Measurements from ENCODE around the gene AMOTL1.
A peak's percentile ranks its signal among the peaks of the same experiment; 100 is the strongest.

AMOTL1 gene

DNA sequence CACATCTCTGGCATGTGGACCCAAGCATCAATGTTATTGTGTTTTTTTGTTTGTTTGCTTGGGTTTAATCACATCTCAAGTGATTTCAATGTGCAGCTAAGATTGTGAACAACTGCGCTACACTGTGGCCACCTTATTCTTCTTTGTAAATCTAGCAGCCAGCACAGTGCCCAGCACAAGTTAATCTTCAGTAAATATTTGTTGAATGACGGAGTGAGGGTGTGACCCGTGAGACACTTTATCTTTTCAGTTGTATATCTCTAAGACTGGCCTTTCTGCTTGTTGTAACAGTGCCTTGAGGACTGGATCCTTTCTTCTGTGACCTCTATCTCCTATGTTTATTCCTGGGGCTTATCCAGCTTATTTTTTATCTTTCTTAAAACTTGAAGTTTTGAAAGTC lies 21.4 kb upstream of the AMOTL1 start:
- no peak for DNase-seq (ENCODE audit: low spot score)

DNA sequence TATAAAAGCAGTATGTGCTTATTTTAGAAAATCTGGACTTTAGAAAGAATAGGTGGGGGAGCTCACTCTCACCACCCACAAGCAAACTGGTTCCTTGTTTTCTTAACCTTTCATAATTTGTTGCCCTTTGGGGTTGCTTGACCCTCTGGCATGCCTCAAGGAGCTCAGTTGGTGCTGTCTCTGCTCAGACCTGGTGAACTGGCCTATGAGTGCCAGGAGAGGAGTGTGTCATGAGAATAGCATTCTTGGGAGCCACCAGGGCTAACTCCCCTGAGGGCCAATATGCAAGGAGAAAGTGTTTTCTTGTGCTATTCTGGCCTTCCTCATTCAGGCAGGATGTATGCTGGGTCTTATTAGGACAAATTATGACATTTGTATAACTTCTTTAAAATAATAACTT lies 21.0 kb upstream of the AMOTL1 start:
- DNase-seq (ENCODE audit: low spot score) = no peak

- no peak for DNase-seq (ENCODE audit: low spot score)
These were observed 20.5 kb upstream of the AMOTL1 start for GRCh38 chr11:94747601-94748041.

DNA sequence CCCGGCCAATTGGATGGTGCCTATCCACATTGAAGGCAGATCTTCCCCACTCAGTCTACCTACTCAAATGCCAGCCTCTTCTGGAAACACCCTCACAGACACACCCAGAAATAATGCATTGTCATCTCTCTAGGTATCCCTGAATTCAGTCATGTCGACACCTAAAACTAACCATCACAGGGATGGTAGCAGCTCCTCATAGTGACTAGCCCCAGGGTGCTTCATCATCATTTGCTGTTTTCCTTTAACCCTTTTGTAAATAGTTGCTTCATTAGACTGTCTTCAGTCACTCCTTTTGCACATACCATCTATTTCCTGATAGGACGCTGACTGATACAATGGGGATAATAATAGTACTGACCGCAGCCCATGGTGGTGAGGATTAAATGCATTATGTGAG lies 18.8 kb upstream of the AMOTL1 start:
- no peak for DNase-seq (ENCODE audit: low spot score)

- no peak for DNase-seq (ENCODE audit: low spot score)
These were observed 17.6 kb upstream of the AMOTL1 start for GRCh38 chr11:94750319-94751217.

DNA sequence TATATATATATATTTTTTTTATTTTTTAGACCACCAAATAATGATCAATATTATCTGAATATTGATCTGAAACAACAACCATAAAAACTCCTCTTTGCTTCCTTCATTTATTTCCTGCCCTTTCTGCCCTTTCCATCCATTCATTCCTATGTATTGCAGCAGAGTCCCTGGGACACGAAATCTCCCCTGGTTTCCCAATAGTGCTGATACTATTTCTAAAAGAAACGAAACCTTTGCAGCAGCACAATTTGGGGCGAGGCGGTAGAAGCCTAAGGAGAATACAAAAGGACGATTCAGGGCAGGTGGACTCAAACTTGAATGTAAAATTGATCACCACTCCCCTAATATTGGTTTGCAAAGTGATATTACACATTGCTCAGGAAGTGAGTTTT lies 16.9 kb upstream of the AMOTL1 start:
- DNase-seq (ENCODE audit: low spot score) = no peak

- DNase-seq (ENCODE audit: low spot score) = no peak
These were observed 16.4 kb upstream of the AMOTL1 start for GRCh38 chr11:94751786-94752185.

- no peak for DNase-seq (ENCODE audit: low spot score)
These were observed 14.5 kb upstream of the AMOTL1 start for GRCh38 chr11:94753630-94754029.

DNA sequence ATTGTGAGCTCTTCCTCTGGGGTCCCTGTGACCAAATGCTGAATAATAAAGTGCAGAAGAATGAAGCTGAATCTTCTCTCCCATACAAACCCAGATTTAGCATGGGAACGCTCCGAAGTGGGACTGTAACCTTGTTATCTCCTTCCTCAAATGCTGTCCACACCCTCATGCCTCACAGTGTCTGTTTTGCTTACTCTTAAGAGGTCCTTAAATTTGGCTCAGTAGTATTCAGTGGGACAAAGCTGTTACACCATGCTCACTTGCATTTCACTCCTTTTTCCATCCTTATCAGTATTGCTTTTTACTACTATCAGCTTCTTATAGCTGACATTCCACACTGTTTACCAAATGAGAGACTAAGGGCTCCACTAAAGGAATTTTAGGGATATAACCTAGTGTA lies 13.8 kb upstream of the AMOTL1 start:
- DNase-seq (ENCODE audit: low spot score) = no peak

- DNase-seq (ENCODE audit: low spot score) = no peak
These were observed 13.3 kb upstream of the AMOTL1 start for GRCh38 chr11:94754819-94755218.

DNA sequence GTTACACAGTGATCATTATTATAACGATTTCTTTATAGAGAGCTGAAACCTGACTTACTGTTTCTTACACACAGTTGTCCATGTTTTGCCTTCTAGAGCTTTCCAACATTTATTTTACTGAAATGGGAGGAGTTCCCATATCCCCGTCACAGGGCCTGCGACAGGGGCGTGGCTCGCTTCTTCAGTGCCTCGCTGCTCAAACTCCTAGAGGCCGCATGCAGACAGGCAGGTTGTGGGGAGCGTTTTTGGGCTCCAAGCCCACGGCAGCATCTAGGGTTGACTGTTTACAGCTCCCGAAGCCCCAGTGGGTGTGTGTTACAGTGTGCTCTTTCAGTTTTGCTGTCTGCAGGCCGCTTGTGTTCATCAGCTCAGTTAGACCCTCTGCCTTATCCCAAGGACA lies 12.7 kb upstream of the AMOTL1 start:
- no peak for DNase-seq (ENCODE audit: low spot score)

- no peak for DNase-seq (ENCODE audit: low spot score)
These were observed 11.0 kb upstream of the AMOTL1 start for GRCh38 chr11:94757037-94757735.

DNA sequence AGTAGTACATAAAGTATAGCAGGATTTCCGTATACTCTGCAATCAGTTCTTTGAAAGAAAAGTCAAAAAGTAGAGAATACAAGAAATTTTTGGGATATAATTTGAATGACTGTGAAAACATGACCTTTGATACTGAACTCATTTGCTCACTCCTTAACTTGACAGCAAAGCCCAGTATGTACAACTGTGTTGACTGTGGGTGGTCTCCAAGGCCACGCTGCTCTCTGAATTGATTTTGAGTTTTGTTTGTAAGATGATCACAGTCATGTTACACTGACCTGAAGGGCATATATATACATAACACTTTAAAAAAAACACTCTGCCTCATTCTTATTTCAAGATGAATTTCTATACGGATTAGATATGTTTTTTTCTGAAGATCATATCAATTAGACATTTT lies 9.5 kb upstream of the AMOTL1 start:
- no peak for DNase-seq (ENCODE audit: low spot score)

DNA sequence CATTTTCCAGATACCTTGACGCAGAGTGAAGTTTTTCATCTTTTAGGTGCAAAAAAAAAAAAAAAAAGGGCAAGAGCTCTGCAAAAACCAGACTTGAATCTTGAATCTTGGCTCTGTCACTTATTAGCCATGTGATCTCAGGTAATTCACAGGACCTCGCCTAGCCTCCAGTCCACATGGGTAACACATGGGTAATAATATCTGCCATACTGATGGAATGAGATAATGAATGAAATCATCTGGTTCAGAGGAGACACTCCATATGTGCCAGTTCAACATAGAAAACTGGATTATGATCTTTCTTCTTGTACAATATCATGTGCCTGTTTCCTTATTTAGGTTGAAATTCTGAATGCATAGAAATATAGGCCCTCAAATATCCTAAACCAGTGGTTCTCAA lies 8.6 kb upstream of the AMOTL1 start:
- DNase-seq (ENCODE audit: low spot score) = no peak

GRCh38 chr11:94760296-94760695 lies 7.9 kb upstream of the AMOTL1 start:
- DNase-seq (ENCODE audit: low spot score) = no peak

GRCh38 chr11:94762208-94762607 lies 5.9 kb upstream of the AMOTL1 start:
- DNase-seq (ENCODE audit: low spot score) = no peak

DNA sequence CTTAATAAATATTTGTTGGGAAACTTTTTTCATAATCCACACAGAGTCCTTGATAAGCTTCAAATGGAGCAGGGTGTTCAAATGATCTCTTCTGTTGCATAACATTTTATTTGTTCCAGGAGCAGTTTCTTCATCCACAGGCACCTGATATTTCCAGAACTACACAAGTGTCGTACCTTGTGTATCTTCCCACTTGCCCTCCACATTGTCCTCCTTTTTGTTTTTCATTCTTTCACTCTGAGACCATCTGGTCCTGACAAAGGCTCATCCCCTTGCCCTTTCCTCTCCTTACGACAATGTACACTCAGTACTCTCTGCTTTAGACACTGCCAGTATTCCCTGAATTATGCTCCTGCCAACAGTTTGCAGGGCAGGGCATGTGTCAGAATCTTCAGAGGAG lies 5.2 kb upstream of the AMOTL1 start:
- DNase-seq (ENCODE audit: low spot score) = no peak

GRCh38 chr11:94766713-94767206 lies 1.4 kb upstream of the AMOTL1 start:
- no peak for DNase-seq (ENCODE audit: low spot score)

DNA sequence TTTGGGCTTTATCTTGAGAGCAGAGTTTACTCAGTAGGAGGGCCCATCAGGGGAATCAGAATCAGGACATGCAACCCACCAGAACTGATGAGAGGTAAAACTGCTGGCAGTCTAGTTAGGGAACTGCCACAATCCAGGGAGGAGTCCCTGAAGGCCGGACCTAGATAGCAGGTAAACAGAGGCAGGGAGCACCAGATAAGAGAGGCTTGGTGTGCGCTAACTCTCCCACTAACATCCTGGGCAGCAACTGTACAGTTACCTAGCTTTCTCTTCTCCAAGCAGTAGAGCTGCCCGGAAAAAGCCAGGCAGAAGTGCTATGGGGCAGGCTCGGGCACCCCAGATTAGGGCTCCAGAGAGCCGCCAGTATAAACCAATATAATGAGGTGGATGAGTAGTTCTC lies 865 bp upstream of the AMOTL1 start:
- DNase-seq (ENCODE audit: low spot score) = no peak

DNA sequence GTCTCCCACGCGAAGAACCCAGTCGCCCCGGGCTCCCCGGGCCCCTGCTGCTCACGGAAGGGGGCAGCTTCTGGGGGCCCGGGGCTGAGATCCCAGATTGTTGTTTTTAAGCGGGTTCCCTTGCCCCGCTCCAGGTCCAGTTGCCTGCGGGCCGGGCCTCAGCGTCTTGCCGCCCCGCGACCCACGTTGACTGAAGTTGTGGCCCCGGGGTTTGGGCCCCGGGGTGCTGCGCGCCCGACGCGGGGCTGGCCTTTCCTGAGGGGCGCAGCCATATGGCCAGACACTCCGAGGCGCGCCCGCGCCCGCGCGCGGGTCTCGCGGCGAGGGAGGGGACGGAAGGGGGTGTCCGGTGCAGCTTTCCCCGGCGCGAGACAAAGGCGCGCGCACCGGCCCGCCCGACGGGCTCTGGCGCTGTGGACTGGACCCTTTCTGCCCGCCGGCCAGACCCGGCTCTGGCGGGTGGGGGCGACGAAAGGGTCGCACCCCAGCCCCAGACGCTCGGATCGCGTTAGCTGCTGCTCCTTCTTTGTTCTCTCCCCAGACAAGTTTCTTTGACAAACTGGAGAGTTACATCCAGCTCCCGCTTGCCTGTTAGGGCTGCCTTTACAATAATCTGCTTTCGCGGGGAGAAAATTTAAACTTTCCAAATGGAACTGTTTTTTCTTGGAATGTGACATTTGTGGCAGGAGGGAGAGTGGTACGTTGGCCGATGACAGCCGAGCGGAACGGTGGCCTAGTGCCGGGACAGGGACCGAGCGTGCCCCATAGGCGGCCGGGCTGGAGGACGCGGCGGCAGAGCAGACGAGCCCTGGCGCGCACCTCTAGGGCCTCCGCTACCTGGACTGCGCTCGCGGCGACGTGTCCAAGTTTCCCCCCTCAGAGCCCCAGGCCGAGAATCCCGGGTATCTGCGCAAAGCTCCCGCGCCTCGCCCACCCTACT lies 716 bp downstream of the AMOTL1 start:
- DNase-seq (ENCODE audit: low spot score) = peak; percentile 72

DNA sequence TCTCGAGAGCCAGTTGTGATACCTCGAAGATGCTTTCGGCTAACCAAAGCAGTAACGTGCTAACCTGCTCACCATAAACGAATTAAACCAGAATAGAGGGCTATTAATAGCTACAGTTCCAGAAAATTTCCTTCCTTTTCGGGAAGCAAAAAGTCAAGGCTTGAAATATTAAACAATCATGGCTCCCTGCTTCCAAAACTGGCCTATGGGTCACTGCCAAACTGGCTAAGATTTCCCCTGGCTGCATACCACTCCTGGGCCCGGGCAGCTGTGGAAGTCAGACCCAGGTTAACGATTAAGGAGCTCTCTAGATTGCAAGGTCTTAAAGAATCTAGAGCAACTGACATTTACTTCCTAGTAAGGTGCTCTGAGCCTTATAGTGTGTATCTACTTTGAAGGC lies 1.7 kb downstream of the AMOTL1 start:
- no peak for DNase-seq (ENCODE audit: low spot score)

GRCh38 chr11:94770563-94771120 lies 2.5 kb downstream of the AMOTL1 start:
- DNase-seq (ENCODE audit: low spot score) = no peak

Data from D341Med (cell line).